Fibroblast of the aortic adventitia (primary cell): ENCODE data around the gene RPS6KA5. TPM values are rescaled to one million over a fixed set of nuclear protein-coding genes. Genes with fewer than 3 reads are reported as not detected.

Experiments
- DNase-seq: peaks from one replicate; pipeline ENCODE4 v3.0.0-alpha.2; 2010; ENCODE audit warnings: low read depth
- H3K4me3 ChIP-seq: 2 replicates; pipeline ENCODE4 v1.5.1; 2011; ENCODE audit warnings: low read depth, mild to moderate bottlenecking, control low read depth, low read length, moderate library complexity
- total RNA-seq: library from RNA; depleted of rRNA; stranded (reverse); fragments of >200 nt; gene quantifications from 2 replicates; pipeline ENCODE4 v1.2.3, GENCODE V29; 2012; ENCODE audit warnings: low replicate concordance
- TF ChIP-seq, protein P1 (sequence below): IDR thresholded peaks from 2 replicates; pipeline ENCODE4 v1.5.1; 2011; ENCODE audit warnings: mild to moderate bottlenecking, low read length, control low read depth, inconsistent platforms; ENCODE audit not compliant: insufficient read depth

RPS6KA5 gene
- total RNA-seq, 1 donor: 5.0 TPM

DNA sequence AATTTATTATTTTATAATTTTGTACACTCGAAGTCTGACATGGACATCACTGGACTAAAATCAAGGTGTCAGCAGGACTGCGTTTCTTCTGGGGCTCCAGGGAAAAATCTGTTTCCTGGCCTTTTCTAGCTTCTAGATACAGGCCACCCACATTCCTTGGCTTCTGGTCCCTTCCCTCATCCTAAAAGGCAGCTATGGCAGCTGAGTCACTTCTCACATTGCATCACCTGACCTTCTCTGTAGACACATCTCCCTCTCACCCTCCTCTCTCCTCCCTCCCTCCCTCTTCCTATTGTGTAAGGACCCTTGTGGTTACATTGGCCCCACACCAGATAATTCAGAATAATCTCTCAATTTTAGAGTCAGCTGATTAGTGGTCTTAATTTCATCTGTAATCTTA lies 92.4 kb downstream of the RPS6KA5 start:
- H3K4me3 ChIP-seq: no peak overlapping the region
- TF ChIP-seq, protein P1, sequence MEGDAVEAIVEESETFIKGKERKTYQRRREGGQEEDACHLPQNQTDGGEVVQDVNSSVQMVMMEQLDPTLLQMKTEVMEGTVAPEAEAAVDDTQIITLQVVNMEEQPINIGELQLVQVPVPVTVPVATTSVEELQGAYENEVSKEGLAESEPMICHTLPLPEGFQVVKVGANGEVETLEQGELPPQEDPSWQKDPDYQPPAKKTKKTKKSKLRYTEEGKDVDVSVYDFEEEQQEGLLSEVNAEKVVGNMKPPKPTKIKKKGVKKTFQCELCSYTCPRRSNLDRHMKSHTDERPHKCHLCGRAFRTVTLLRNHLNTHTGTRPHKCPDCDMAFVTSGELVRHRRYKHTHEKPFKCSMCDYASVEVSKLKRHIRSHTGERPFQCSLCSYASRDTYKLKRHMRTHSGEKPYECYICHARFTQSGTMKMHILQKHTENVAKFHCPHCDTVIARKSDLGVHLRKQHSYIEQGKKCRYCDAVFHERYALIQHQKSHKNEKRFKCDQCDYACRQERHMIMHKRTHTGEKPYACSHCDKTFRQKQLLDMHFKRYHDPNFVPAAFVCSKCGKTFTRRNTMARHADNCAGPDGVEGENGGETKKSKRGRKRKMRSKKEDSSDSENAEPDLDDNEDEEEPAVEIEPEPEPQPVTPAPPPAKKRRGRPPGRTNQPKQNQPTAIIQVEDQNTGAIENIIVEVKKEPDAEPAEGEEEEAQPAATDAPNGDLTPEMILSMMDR: no peak
- DNase-seq: peak; percentile 66

GRCh38 chr14:90966493-90966892 lies 93.9 kb downstream of the RPS6KA5 start:
- TF ChIP-seq, protein P1: no peak
- H3K4me3 ChIP-seq: no peak overlapping the region

DNA sequence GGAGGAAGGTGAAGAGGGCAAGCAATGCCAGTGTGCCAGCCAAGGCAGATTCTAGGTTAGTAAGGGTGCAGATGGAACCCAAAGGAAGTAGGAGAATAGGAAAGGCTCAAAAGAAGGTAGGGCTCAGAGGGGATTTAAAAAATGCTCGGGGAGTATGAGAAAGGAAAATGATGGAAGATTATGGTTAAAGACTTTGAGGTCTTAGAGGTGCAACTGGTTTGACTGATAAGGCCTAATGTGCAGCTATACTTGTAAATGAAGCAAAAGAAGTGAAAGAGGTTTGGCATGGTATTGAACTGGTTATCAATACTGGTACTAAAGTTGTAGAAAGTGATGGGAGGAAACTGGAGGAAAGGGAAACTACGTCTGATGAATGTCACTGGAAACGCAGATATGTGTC lies 94.7 kb downstream of the RPS6KA5 start:
- H3K4me3 ChIP-seq: no peak overlapping the region
- TF ChIP-seq, protein P1: no peak
- DNase-seq: no peak

More at GRCh38 chr14:90966493-90966892, 93.9 kb downstream of the RPS6KA5 start:
- DNase-seq: no peak

DNA sequence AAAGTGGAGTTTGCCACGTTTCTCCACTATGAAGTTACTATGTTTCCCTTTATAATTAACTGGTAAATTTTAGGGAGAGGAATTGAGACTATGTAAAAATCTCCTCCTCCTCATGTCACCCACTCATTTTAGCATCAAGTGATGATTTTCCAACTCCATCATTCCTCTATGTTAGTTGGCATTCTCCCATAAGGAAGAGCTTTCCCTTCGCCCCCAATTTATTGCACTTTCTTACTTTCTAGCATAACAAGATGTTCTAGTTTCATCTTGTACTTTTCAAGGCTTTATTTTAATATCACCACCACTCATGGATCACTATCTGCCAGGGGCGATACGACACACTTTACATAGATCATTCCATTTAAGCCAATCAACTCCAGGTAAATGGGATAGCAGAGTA lies 97.1 kb downstream of the RPS6KA5 start:
- no peak overlapping the region for H3K4me3 ChIP-seq
- DNase-seq: no peak
- TF ChIP-seq, protein P1: no peak

DNA sequence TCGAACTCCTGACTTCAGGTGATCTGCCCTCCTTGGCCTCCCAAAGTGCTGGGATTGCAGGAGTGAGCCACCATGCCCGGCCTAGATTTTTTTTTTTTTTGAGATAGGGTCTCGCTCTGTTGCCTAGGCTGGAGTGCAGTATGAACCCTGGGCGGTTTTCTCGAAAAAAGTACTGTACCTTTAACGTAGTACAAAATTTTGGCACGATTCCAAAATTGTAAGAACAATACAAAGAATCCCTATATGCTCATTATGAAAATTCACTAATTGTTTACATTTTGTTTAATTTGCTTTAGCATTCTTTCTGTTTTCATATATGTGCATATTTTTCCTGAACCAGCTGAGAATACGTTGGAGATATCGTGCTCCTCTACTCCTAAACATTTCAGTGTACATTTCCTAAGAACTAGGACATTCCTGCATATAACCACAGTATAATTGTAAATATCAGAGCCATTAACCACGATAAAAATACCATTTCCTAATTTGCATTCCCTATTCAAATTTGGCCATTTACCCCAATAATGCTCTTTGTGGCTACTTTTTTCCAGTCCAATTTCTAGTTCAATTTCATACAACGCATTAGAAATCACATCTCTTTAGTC lies 97.8 kb downstream of the RPS6KA5 start:
- TF ChIP-seq, protein P1: no peak
- DNase-seq: no peak
- H3K4me3 ChIP-seq: no peak overlapping the region

- no peak overlapping the region for H3K4me3 ChIP-seq
- no peak for DNase-seq
- TF ChIP-seq, protein P1: no peak
These were observed 99.6 kb downstream of the RPS6KA5 start for GRCh38 chr14:90960818-90961217.

GRCh38 chr14:90959344-90959743 lies 101.1 kb downstream of the RPS6KA5 start:
- no peak for DNase-seq
- TF ChIP-seq, protein P1: no peak

More at GRCh38 chr14:90959344-90959743, 101.1 kb downstream of the RPS6KA5 start:
- no peak overlapping the region for H3K4me3 ChIP-seq
